HUES64 (cell line): ENCODE results near the gene SVOP.
A peak's percentile ranks its signal among the peaks of the same experiment; 100 is the strongest.
"Not testable (repeated sequence)": the region's sequence is repeated elsewhere in the genome, so short reads cannot be mapped to it uniquely, and the experiment has no call there.

Experiments used
- H3K27ac ChIP-seq: 2 replicates; pipeline ENCODE4 v1.7.0; 2013; ENCODE audit warnings: low read depth, low read length, inconsistent platforms
- H3K27me3 ChIP-seq: 2 replicates; pipeline ENCODE4 v1.6.1; 2013; ENCODE audit warnings: mild to moderate bottlenecking, low read length; ENCODE audit not compliant: insufficient read depth
- H3K36me3 ChIP-seq: 2 replicates; pipeline ENCODE4 v1.6.1; 2013; ENCODE audit warnings: mild to moderate bottlenecking, low read length; ENCODE audit not compliant: insufficient read depth
- H3K4me1 ChIP-seq: 2 replicates; pipeline ENCODE4 v1.6.1; 2013; ENCODE audit warnings: mild to moderate bottlenecking, low read length, moderate library complexity; ENCODE audit not compliant: insufficient read depth
- H3K4me3 ChIP-seq: 2 replicates; pipeline ENCODE4 v1.5.1; 2013; ENCODE audit warnings: mild to moderate bottlenecking, low read length, moderate library complexity
- H3K9ac ChIP-seq: 2 replicates; pipeline ENCODE4 v1.6.1; 2013; ENCODE audit warnings: mild to moderate bottlenecking, low read depth, low read length
- H3K9me3 ChIP-seq: 2 replicates; pipeline ENCODE4 v1.6.1; 2013; ENCODE audit warnings: low read depth, low read length; ENCODE audit not compliant: insufficient read depth
- WGBS: fragments of 150-250, 120-280 bp; methylation state at CpG from one replicate; pipeline ENCODE4 v1.1.7; 2013; ENCODE audit warnings: missing lambda C conversion rate; 5-methylcytosine and 5-hydroxymethylcytosine counted together

SVOP gene

GRCh38 chr12:108859923-108860291 lies 161.0 kb downstream of the SVOP start:
- Histone ChIP-seq H3K27ac (no peak overlapping the region), H3K36me3 (no peaks in the 10 kb centered on the region), H3K9ac (no peak overlapping the region), H3K4me3 (no peak overlapping the region), H3K27me3 (peaks cover 8% of the 10 kb centered on the region), H3K9me3 (peaks cover 3% of the 10 kb centered on the region), H3K4me1 (peaks cover 15% of the 10 kb centered on the region)
- WGBS, result 89% methylated on average over 1 of the region's 1 CpG

- H3K36me3 ChIP-seq, H3K9ac ChIP-seq, H3K27ac ChIP-seq, H3K27me3 ChIP-seq, H3K9me3 ChIP-seq: not testable (repeated sequence)
- 67% methylated on average over 6 of the region's 6 CpGs for WGBS
- Histone ChIP-seq H3K4me3 (peak overlapping the region; percentile 59; the same call in 1 of the 2 replicates), H3K4me1 (peaks cover 15% of the 10 kb centered on the region)
These were observed 161.5 kb downstream of the SVOP start for GRCh38 chr12:108859141-108859922.

GRCh38 chr12:108858311-108859074 lies 162.4 kb downstream of the SVOP start:
- Histone ChIP-seq H3K9me3 (peaks cover 6% of the 10 kb centered on the region), H3K4me1 (peaks cover 15% of the 10 kb centered on the region), H3K36me3 (peaks cover 9% of the 10 kb centered on the region; the same call in 1 of the 2 replicates), H3K27me3 (peaks cover 8% of the 10 kb centered on the region), H3K4me3 (peak overlapping the region; percentile 59), H3K9ac (no peak overlapping the region), H3K27ac (no peak overlapping the region)
- WGBS, result 11% methylated on average over 18 of the region's 18 CpGs
